ENCODE data around the gene MTM1. TPM values are rescaled to one million over a fixed set of nuclear protein-coding genes. Genes with fewer than 3 reads are reported as not detected.

MTM1 gene
- total RNA-seq, 1 experiment from 2014 or later = 6.4 TPM

DNA sequence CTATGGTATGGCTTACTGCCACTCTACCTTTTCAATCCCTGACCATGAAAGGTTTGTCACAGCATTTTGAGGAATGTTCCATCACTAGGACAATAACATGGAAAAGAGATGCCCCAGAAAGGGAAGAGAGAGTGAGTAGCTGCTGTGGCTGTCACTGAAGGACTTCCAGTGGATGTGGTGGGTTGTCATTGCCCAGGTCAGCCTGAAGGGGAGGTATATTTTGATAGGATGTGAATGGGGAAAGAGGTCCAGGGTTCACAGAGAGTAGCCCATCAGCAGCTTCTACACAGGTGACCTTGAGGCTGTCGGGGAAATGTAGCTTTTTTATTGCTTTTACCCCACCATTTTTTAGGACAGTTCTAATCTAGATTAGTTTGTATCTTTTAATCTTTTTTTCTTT, 30.8 kb downstream of the MTM1 start:
- Mint-ChIP-seq H3K27me3 (ENCODE audit: low read depth) (no peaks in the 10 kb centered on the region; the same call in 1 of the 2 replicates), H3K4me1 (peaks cover 4 to 7% of the 10 kb centered on the region in 2 experiments), H3K9me3 (peaks cover 55 to 63% of the 10 kb centered on the region in 2 experiments), H3K27ac (no peak overlapping the region), H3K36me3 (ENCODE audit: insufficient read depth in 1 of 3, low read depth in 3 of 3) (peaks cover 4 to 18% (median 11%) of the 10 kb centered on the region in 3 experiments; a peak in 5 of 7 replicates), H3K4me3 (no peak overlapping the region)
- Histone ChIP-seq H3K9ac (ENCODE audit: extremely low read depth, insufficient read length, low read length) (no peak overlapping the region), H3K79me2 (ENCODE audit: insufficient read depth, low read length) (no peaks in the 10 kb centered on the region), H3K79me1 (ENCODE audit: insufficient read depth, low read depth, low read length, poor library complexity, severe bottlenecking) (no peaks in the 10 kb centered on the region), H3K4me2 (ENCODE audit: insufficient read depth, insufficient read length, low read length) (no peak overlapping the region), H3T11ph (ENCODE audit: low read length) (no peak overlapping the region), H3K27me3 (ENCODE audit: insufficient read depth, low read length) (no peaks in the 10 kb centered on the region), H3K18ac (ENCODE audit: insufficient read length, low read depth, low read length) (no peak overlapping the region), H4K8ac (replicated peaks; ENCODE audit: insufficient read length, low read depth, low read length) (no peak overlapping the region), H4K5ac (ENCODE audit: insufficient read length, low read depth, low read length) (no peak overlapping the region), H2AK5ac (ENCODE audit: insufficient read length, low read length) (no peak overlapping the region), H3K56ac (ENCODE audit: insufficient read length, low read depth, low read length) (no peak overlapping the region), H4K91ac (ENCODE audit: insufficient read length, low read depth, low read length) (no peak overlapping the region), H4K20me1 (ENCODE audit: control insufficient read depth, insufficient read depth, insufficient read length) (no peaks in the 10 kb centered on the region), H2BK12ac (ENCODE audit: insufficient read length, low read depth, low read length) (no peak overlapping the region), H3K27ac (ENCODE audit: insufficient read length, low read depth, low read length) (no peak overlapping the region), H2BK20ac (ENCODE audit: low read depth, low read length, poor library complexity, severe bottlenecking) (no peak overlapping the region), H2AFZ (ENCODE audit: low read length) (no peak overlapping the region), H2BK5ac (ENCODE audit: insufficient read length, low read length) (no peak overlapping the region), H3K4ac (ENCODE audit: low read depth, low read length) (no peak overlapping the region), H3K23ac (ENCODE audit: insufficient read length, low read depth, low read length) (no peak overlapping the region), H3K9me3 (ENCODE audit: control insufficient read depth, low read depth, low read length) (peaks cover 5% of the 10 kb centered on the region), H2BK120ac (ENCODE audit: low read depth, low read length, poor library complexity, severe bottlenecking) (no peak overlapping the region), H3K14ac (ENCODE audit: insufficient read depth, low read length) (no peak overlapping the region), H3K4me1 (ENCODE audit: insufficient read depth, low read length) (no peaks in the 10 kb centered on the region), H3K23me2 (ENCODE audit: insufficient read length, low read depth, low read length, poor library complexity, severe bottlenecking) (no peaks in the 10 kb centered on the region), H2BK15ac (ENCODE audit: low read depth, low read length) (no peak overlapping the region)
- no CpG with 5 or more reads among the region's 1 CpG for WGBS (ENCODE audit: extremely low coverage, insufficient read length, low lambda C conversion rate)
- TF ChIP-seq, protein P1, sequence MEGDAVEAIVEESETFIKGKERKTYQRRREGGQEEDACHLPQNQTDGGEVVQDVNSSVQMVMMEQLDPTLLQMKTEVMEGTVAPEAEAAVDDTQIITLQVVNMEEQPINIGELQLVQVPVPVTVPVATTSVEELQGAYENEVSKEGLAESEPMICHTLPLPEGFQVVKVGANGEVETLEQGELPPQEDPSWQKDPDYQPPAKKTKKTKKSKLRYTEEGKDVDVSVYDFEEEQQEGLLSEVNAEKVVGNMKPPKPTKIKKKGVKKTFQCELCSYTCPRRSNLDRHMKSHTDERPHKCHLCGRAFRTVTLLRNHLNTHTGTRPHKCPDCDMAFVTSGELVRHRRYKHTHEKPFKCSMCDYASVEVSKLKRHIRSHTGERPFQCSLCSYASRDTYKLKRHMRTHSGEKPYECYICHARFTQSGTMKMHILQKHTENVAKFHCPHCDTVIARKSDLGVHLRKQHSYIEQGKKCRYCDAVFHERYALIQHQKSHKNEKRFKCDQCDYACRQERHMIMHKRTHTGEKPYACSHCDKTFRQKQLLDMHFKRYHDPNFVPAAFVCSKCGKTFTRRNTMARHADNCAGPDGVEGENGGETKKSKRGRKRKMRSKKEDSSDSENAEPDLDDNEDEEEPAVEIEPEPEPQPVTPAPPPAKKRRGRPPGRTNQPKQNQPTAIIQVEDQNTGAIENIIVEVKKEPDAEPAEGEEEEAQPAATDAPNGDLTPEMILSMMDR (conservative IDR thresholded peaks at IDR 0.05) = peak; percentile 34; the same call in 2 of the 3 replicates
- DNase-seq = no peak

All from H9 (cell line).